ENCODE measurements around the gene FYCO1. TPM values are rescaled to one million over a fixed set of nuclear protein-coding genes. Genes with fewer than 3 reads are reported as not detected.

FYCO1 gene
- total RNA-seq, 1 experiment from 2014 or later, result 7.4 TPM

DNA sequence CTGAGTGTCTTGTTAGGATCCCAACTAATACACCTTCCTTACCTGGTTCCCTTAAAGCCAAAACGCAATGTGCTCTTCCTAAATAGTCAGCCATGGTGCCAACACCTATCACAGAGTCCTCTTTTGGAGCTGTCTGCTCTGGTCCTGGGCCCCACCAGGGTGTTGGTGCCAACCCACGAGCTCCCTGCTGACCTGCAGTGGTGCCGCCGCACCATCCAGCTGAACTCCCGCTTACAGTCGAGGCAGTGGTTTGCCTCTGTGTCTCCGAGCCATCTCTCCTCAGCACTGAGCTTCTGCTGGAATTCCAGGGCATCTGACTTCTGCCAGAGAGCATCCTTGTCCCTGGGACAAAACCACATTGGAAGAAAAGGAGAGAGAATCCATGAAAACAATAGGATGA is 36.4 kb downstream of the FYCO1 start:
- Histone ChIP-seq H3K4me2 (ENCODE audit: low read depth, low read length, poor library complexity, severe bottlenecking) (no peak overlapping the region), H3K27me3 (ENCODE audit: low read length) (no peaks in the 10 kb centered on the region), H4K20me1 (ENCODE audit: insufficient read depth, low read depth, low read length) (no peaks in the 10 kb centered on the region), H3K27ac (ENCODE audit: low read length) (no peak overlapping the region), H3K9me3 (ENCODE audit: low read length) (no peaks in the 10 kb centered on the region), H3K9me2 (replicated peaks; ENCODE audit: insufficient read depth, low read length) (no peaks in the 10 kb centered on the region), H3K4me3 (ENCODE audit: low read length) (no peak overlapping the region), H3K9ac (ENCODE audit: low read length) (no peak overlapping the region), H3K36me3 (ENCODE audit: insufficient read depth, low read length) (peaks cover 52% of the 10 kb centered on the region; the same call in 1 of the 2 replicates), H3K4me1 (ENCODE audit: low read length) (peaks cover 4% of the 10 kb centered on the region), H2AFZ (ENCODE audit: low read length) (no peak overlapping the region), H3K79me2 (ENCODE audit: low read length) (0 out of 2 replicates have a peak, but pooled peaks cover 2% of the 10 kb centered on the region)
- no peak for DNase-seq

DNA sequence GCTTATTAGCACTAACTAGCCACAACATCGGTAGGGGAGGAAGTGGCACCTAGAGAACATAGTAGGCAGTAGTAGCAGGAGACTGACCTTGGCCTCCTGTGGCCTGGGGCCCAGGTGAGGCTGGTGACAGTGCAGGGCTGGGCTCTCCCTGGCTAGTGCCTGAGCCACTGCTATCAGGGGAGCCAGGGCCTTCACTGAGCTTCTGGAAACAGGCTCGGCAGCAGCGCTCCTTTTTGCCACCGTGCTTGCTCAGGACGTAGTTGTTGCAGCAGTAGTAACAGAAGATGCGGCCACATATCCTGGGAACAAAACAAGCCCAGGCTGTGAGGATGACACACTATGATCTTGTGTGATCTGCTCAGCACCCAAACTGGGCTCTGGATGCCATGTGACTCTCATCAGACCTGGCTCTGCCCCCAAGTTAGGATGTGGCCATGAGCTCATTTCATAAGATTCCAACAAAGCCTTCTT is 37.3 kb downstream of the FYCO1 start:
- Histone ChIP-seq H3K27me3 (ENCODE audit: low read length) (no peaks in the 10 kb centered on the region), H3K79me2 (ENCODE audit: low read length) (0 out of 2 replicates have a peak, but pooled peaks cover 2% of the 10 kb centered on the region), H3K4me2 (ENCODE audit: low read depth, low read length, poor library complexity, severe bottlenecking) (no peak overlapping the region), H3K4me3 (ENCODE audit: low read length) (no peak overlapping the region), H3K27ac (ENCODE audit: low read length) (no peak overlapping the region), H4K20me1 (ENCODE audit: insufficient read depth, low read depth, low read length) (no peaks in the 10 kb centered on the region), H3K9me3 (ENCODE audit: low read length) (no peaks in the 10 kb centered on the region), H3K9ac (ENCODE audit: low read length) (no peak overlapping the region), H3K4me1 (ENCODE audit: low read length) (no peaks in the 10 kb centered on the region), H2AFZ (ENCODE audit: low read length) (no peak overlapping the region), H3K36me3 (ENCODE audit: insufficient read depth, low read length) (peaks cover 51% of the 10 kb centered on the region; the same call in 1 of the 2 replicates), H3K9me2 (replicated peaks; ENCODE audit: insufficient read depth, low read length) (no peaks in the 10 kb centered on the region)
- no peak for DNase-seq

DNA sequence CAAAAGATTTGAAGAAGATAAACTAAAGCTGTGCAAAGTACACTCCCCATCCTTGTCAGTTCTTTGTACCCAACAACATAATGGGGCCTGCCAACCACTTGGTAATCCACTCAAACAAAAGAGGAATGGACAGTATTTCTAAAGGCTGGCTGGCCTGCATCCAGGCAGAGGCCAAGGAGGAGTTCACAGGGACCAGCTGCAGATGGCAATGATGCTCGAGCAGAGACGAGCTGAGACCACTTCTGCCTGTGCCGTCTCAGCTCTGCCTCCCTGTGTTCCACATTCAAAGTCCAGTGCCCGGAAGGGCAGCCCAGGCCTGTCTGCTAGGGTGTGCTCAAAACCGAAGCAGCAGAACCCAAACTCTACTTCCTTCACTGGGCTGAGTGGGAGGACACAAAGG is 38.0 kb downstream of the FYCO1 start:
- Histone ChIP-seq H3K27me3 (ENCODE audit: low read length) (no peaks in the 10 kb centered on the region), H3K4me3 (ENCODE audit: low read length) (no peak overlapping the region), H3K27ac (ENCODE audit: low read length) (no peak overlapping the region), H3K36me3 (ENCODE audit: insufficient read depth, low read length) (peaks cover 45% of the 10 kb centered on the region; the same call in 1 of the 2 replicates), H3K9me3 (ENCODE audit: low read length) (no peaks in the 10 kb centered on the region), H3K4me1 (ENCODE audit: low read length) (no peaks in the 10 kb centered on the region), H2AFZ (ENCODE audit: low read length) (no peak overlapping the region), H3K79me2 (ENCODE audit: low read length) (0 out of 2 replicates have a peak, but pooled peaks cover 2% of the 10 kb centered on the region), H3K4me2 (ENCODE audit: low read depth, low read length, poor library complexity, severe bottlenecking) (no peak overlapping the region), H3K9me2 (replicated peaks; ENCODE audit: insufficient read depth, low read length) (no peaks in the 10 kb centered on the region), H4K20me1 (ENCODE audit: insufficient read depth, low read depth, low read length) (no peaks in the 10 kb centered on the region), H3K9ac (ENCODE audit: low read length) (no peak overlapping the region)
- no peak for DNase-seq

DNA sequence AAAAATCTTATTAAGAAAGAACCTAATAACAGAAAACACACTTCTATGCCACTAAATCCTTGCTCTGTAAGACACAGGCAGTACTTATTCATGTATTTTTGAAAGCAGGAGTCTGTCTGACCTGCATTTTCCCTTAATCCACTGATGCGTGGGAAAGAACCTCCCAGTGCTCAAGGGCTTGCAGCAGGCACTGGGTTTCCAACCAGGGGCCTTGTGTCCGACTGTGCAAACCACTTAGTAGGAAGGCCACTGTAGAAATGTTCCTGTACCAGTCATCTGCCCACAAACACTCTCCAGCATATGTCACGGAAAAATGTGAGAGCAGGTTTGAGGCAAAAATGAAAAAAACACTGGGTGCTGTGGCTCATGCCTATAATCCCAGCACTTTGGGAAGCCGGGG is 39.9 kb downstream of the FYCO1 start:
- H3K79me2 ChIP-seq (ENCODE audit: low read length), result 0 out of 2 replicates have a peak, but pooled peaks cover 2% of the 10 kb centered on the region
- no peak overlapping the region for H3K9ac ChIP-seq (ENCODE audit: low read length)
- DNase-seq, result no peak
- peaks cover 39% of the 10 kb centered on the region; the same call in 1 of the 2 replicates for H3K36me3 ChIP-seq (ENCODE audit: insufficient read depth, low read length)
- H3K4me2 ChIP-seq (ENCODE audit: low read depth, low read length, poor library complexity, severe bottlenecking), result no peak overlapping the region
- no peaks in the 10 kb centered on the region for H3K9me2 ChIP-seq (replicated peaks; ENCODE audit: insufficient read depth, low read length)
- no peaks in the 10 kb centered on the region for H4K20me1 ChIP-seq (ENCODE audit: insufficient read depth, low read depth, low read length)
- H3K4me1 ChIP-seq (ENCODE audit: low read length), result no peaks in the 10 kb centered on the region
- no peak overlapping the region for H3K4me3 ChIP-seq (ENCODE audit: low read length)
- no peak overlapping the region for H2AFZ ChIP-seq (ENCODE audit: low read length)
- H3K27me3 ChIP-seq (ENCODE audit: low read length), result no peaks in the 10 kb centered on the region
- no peak overlapping the region for H3K27ac ChIP-seq (ENCODE audit: low read length)
- no peaks in the 10 kb centered on the region for H3K9me3 ChIP-seq (ENCODE audit: low read length)

GRCh38 chr3:45955017-45955647 is 40.5 kb downstream of the FYCO1 start:
- no peaks in the 10 kb centered on the region for H3K4me1 ChIP-seq (ENCODE audit: low read length)

GRCh38 chr3:45954306-45954705 is 41.3 kb downstream of the FYCO1 start:
- Histone ChIP-seq H3K36me3 (ENCODE audit: insufficient read depth, low read length) (peaks cover 27% of the 10 kb centered on the region; the same call in 1 of the 2 replicates), H3K9ac (ENCODE audit: low read length) (no peak overlapping the region), H4K20me1 (ENCODE audit: insufficient read depth, low read depth, low read length) (no peaks in the 10 kb centered on the region), H2AFZ (ENCODE audit: low read length) (no peak overlapping the region), H3K4me1 (ENCODE audit: low read length) (no peaks in the 10 kb centered on the region), H3K9me2 (replicated peaks; ENCODE audit: insufficient read depth, low read length) (no peaks in the 10 kb centered on the region), H3K9me3 (ENCODE audit: low read length) (no peaks in the 10 kb centered on the region), H3K27me3 (ENCODE audit: low read length) (no peaks in the 10 kb centered on the region), H3K27ac (ENCODE audit: low read length) (no peak overlapping the region), H3K4me2 (ENCODE audit: low read depth, low read length, poor library complexity, severe bottlenecking) (no peak overlapping the region), H3K79me2 (ENCODE audit: low read length) (0 out of 2 replicates have a peak, but pooled peaks cover 2% of the 10 kb centered on the region), H3K4me3 (ENCODE audit: low read length) (no peak overlapping the region)
- DNase-seq, result no peak

More at GRCh38 chr3:45955017-45955647, 40.5 kb downstream of the FYCO1 start:
- Histone ChIP-seq H2AFZ (ENCODE audit: low read length) (no peak overlapping the region), H3K4me3 (ENCODE audit: low read length) (no peak overlapping the region), H3K79me2 (ENCODE audit: low read length) (0 out of 2 replicates have a peak, but pooled peaks cover 2% of the 10 kb centered on the region), H3K27me3 (ENCODE audit: low read length) (no peaks in the 10 kb centered on the region), H3K4me2 (ENCODE audit: low read depth, low read length, poor library complexity, severe bottlenecking) (no peak overlapping the region), H3K9ac (ENCODE audit: low read length) (no peak overlapping the region), H3K36me3 (ENCODE audit: insufficient read depth, low read length) (peaks cover 33% of the 10 kb centered on the region; the same call in 1 of the 2 replicates), H4K20me1 (ENCODE audit: insufficient read depth, low read depth, low read length) (no peaks in the 10 kb centered on the region), H3K9me3 (ENCODE audit: low read length) (no peaks in the 10 kb centered on the region), H3K27ac (ENCODE audit: low read length) (no peak overlapping the region), H3K9me2 (replicated peaks; ENCODE audit: insufficient read depth, low read length) (no peaks in the 10 kb centered on the region)
- DNase-seq, result no peak

DNA sequence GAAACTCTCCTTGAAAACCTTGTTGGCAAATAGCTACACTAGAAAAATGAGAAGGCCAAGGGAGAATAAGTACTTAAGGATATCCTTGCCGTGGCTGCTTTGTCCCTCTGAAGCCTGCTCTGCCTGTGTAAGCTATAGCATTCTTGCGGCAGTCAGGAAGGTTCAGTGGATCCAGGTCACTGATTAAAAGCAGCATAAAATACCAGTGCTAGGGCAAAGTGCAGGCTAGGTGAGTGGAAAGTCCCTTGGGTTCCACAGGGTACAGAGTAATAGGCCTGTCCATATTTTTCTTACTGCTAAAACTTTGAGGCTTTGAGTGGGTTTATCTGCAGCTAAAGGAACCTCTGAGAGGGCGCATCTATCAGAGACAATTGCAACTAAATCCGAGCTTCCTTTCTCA is 42.1 kb downstream of the FYCO1 start:
- peaks cover 26% of the 10 kb centered on the region; the same call in 1 of the 2 replicates for H3K36me3 ChIP-seq (ENCODE audit: insufficient read depth, low read length)
- no peak overlapping the region for H3K4me3 ChIP-seq (ENCODE audit: low read length)
- H3K79me2 ChIP-seq (ENCODE audit: low read length), result 0 out of 2 replicates have a peak, but pooled peaks cover 2% of the 10 kb centered on the region
- H3K9me2 ChIP-seq (replicated peaks; ENCODE audit: insufficient read depth, low read length), result no peaks in the 10 kb centered on the region
- no peaks in the 10 kb centered on the region for H3K9me3 ChIP-seq (ENCODE audit: low read length)
- H3K27ac ChIP-seq (ENCODE audit: low read length), result no peak overlapping the region
- H3K27me3 ChIP-seq (ENCODE audit: low read length), result no peaks in the 10 kb centered on the region
- H2AFZ ChIP-seq (ENCODE audit: low read length), result no peak overlapping the region
- no peak overlapping the region for H3K4me2 ChIP-seq (ENCODE audit: low read depth, low read length, poor library complexity, severe bottlenecking)
- no peak for DNase-seq
- H3K9ac ChIP-seq (ENCODE audit: low read length), result no peak overlapping the region
- no peaks in the 10 kb centered on the region for H3K4me1 ChIP-seq (ENCODE audit: low read length)
- H4K20me1 ChIP-seq (ENCODE audit: insufficient read depth, low read depth, low read length), result no peaks in the 10 kb centered on the region

DNA sequence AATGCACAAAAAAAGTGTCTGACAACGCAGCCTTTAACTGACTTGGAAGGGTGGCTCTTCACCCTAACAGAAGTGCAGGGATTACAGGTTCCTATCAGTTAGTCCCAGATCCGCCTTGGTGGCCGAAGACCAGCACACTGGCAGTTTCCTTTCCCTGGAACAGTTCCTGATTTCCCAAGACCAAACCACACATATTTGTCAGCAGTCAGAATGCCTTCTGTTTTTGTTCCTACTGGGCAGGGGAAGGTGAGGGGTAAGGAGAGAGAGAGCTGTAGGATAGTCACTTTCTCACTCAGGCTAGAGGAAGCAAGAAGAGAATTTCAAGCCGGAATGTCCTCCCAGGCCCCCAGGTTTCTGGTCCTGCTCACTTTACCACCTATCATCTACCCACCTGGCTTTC is 43.2 kb downstream of the FYCO1 start:
- Histone ChIP-seq H3K9me2 (replicated peaks; ENCODE audit: insufficient read depth, low read length) (no peaks in the 10 kb centered on the region), H3K9me3 (ENCODE audit: low read length) (no peaks in the 10 kb centered on the region), H3K27me3 (ENCODE audit: low read length) (no peaks in the 10 kb centered on the region), H3K27ac (ENCODE audit: low read length) (no peak overlapping the region), H3K4me3 (ENCODE audit: low read length) (no peak overlapping the region), H4K20me1 (ENCODE audit: insufficient read depth, low read depth, low read length) (no peaks in the 10 kb centered on the region), H3K4me1 (ENCODE audit: low read length) (no peaks in the 10 kb centered on the region), H3K79me2 (ENCODE audit: low read length) (0 out of 2 replicates have a peak, but pooled peaks cover 2% of the 10 kb centered on the region), H3K4me2 (ENCODE audit: low read depth, low read length, poor library complexity, severe bottlenecking) (no peak overlapping the region), H3K36me3 (ENCODE audit: insufficient read depth, low read length) (peaks cover 28% of the 10 kb centered on the region; the same call in 1 of the 2 replicates), H3K9ac (ENCODE audit: low read length) (no peak overlapping the region), H2AFZ (ENCODE audit: low read length) (no peak overlapping the region)
- DNase-seq, result no peak
